HL-60 (cell line): Measurements from ENCODE around the gene ABCG4.

ENCODE experiments used
- CTCF ChIP-seq: IDR thresholded peaks from one replicate; pipeline ENCODE4 v1.5.1; 2011; ENCODE audit warnings: low read length, control low read depth, inconsistent platforms; ENCODE audit not compliant: insufficient read depth
- GABPA ChIP-seq: IDR thresholded peaks from 2 replicates; pipeline ENCODE4 v1.6.1; 2012; ENCODE audit warnings: low read depth
- POLR2AphosphoS5 ChIP-seq: IDR thresholded peaks from 2 replicates; pipeline ENCODE4 v1.6.1; 2012; ENCODE audit warnings: low read depth
- SPI1 ChIP-seq: IDR thresholded peaks from 2 replicates; pipeline ENCODE4 v1.6.1; 2012; ENCODE audit warnings: low read depth, mild to moderate bottlenecking, borderline replicate concordance
- TF ChIP-seq, protein P1 (sequence below): IDR thresholded peaks from 2 replicates; pipeline ENCODE4 v1.6.1; 2012; ENCODE audit warnings: low read depth; ENCODE audit not compliant: insufficient replicate concordance

GRCh38 chr11:119147604-119148333, 1.1 kb upstream of the ABCG4 start:
- TF ChIP-seq CTCF (no peak), SPI1 (no peak), POLR2AphosphoS5 (no peak), GABPA (no peak)
- TF ChIP-seq, protein P1, sequence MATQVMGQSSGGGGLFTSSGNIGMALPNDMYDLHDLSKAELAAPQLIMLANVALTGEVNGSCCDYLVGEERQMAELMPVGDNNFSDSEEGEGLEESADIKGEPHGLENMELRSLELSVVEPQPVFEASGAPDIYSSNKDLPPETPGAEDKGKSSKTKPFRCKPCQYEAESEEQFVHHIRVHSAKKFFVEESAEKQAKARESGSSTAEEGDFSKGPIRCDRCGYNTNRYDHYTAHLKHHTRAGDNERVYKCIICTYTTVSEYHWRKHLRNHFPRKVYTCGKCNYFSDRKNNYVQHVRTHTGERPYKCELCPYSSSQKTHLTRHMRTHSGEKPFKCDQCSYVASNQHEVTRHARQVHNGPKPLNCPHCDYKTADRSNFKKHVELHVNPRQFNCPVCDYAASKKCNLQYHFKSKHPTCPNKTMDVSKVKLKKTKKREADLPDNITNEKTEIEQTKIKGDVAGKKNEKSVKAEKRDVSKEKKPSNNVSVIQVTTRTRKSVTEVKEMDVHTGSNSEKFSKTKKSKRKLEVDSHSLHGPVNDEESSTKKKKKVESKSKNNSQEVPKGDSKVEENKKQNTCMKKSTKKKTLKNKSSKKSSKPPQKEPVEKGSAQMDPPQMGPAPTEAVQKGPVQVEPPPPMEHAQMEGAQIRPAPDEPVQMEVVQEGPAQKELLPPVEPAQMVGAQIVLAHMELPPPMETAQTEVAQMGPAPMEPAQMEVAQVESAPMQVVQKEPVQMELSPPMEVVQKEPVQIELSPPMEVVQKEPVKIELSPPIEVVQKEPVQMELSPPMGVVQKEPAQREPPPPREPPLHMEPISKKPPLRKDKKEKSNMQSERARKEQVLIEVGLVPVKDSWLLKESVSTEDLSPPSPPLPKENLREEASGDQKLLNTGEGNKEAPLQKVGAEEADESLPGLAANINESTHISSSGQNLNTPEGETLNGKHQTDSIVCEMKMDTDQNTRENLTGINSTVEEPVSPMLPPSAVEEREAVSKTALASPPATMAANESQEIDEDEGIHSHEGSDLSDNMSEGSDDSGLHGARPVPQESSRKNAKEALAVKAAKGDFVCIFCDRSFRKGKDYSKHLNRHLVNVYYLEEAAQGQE, result no peak
